ENCODE measurements around the gene RYR1. TPM values are rescaled to one million over a fixed set of nuclear protein-coding genes. Genes with fewer than 3 reads are reported as not detected.
A peak's percentile ranks its signal among the peaks of the same experiment; 100 is the strongest.

Gene RYR1
- polyA plus RNA-seq, 3 donors = 0.76 to 2.1 (median 2.1) TPM

DNA sequence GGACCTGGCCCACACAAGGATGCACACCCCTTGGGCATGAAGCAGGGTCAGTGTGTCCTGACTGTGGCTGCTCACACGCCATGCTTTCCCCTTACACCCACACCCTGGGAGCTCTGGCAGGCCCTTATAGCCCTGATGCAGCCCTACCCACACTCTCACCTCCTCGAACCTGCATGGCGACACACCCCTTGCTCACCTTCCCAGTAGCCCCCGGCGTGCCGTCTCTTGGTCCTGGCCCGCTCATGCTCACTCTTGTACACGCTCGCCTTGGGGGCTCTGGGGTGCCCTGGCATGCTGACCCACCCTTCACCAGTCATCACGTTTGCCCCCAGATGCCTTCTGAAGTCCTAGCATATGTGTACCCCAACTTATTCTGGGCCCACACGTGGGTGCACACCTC, 128.2 kb downstream of the RYR1 start:
- H3K4me1 ChIP-seq (ENCODE audit: control insufficient read depth in 1 of 2, insufficient read depth in 2 of 2, low read length in 2 of 2) = peaks cover 22 to 30% of the 10 kb centered on the region in 2 donors
- H3K4me2 ChIP-seq (replicated peaks; ENCODE audit: extremely low read depth, low read length, poor library complexity, severe bottlenecking) = no peak overlapping the region
- TF ChIP-seq, protein P1, sequence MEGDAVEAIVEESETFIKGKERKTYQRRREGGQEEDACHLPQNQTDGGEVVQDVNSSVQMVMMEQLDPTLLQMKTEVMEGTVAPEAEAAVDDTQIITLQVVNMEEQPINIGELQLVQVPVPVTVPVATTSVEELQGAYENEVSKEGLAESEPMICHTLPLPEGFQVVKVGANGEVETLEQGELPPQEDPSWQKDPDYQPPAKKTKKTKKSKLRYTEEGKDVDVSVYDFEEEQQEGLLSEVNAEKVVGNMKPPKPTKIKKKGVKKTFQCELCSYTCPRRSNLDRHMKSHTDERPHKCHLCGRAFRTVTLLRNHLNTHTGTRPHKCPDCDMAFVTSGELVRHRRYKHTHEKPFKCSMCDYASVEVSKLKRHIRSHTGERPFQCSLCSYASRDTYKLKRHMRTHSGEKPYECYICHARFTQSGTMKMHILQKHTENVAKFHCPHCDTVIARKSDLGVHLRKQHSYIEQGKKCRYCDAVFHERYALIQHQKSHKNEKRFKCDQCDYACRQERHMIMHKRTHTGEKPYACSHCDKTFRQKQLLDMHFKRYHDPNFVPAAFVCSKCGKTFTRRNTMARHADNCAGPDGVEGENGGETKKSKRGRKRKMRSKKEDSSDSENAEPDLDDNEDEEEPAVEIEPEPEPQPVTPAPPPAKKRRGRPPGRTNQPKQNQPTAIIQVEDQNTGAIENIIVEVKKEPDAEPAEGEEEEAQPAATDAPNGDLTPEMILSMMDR (IDR thresholded peaks at IDR 0.05) = no peak
- H3K9me3 ChIP-seq (replicated peaks in 1 of 2; ENCODE audit: control insufficient read depth in 1 of 2, insufficient read depth in 1 of 2, low read length in 2 of 2) = no peaks in the 10 kb centered on the region
- H3K9ac ChIP-seq (ENCODE audit: insufficient read depth, low read length, poor library complexity, severe bottlenecking) = no peak overlapping the region
- no peak overlapping the region for H3K4me3 ChIP-seq (replicated peaks in 1 of 3; ENCODE audit: low read depth in 2 of 3, low read length in 3 of 3)
- peaks cover 19% of the 10 kb centered on the region for H3K4me1 Mint-ChIP-seq
- no peak overlapping the region for H2AFZ ChIP-seq (ENCODE audit: insufficient read depth, low read depth, low read length, poor library complexity, severe bottlenecking)
- no peaks in the 10 kb centered on the region for H4K20me1 ChIP-seq (ENCODE audit: insufficient read depth, low read length)
- H3K79me2 ChIP-seq (ENCODE audit: insufficient read depth, low read length) = no peaks in the 10 kb centered on the region
- H3K36me3 ChIP-seq (replicated peaks in 1 of 2; ENCODE audit: control insufficient read depth in 1 of 2, insufficient read depth in 2 of 2, low read length in 2 of 2) = no peaks in the 10 kb centered on the region
- intact Hi-C loops (cut with micrococcal nuclease) = no loop called here
- peaks cover 0 to 8% (median 2%) of the 10 kb centered on the region in 7 donors for H3K9me3 Mint-ChIP-seq
- no peak for DNase-seq
- H3K36me3 Mint-ChIP-seq = no peaks in the 10 kb centered on the region
- peaks cover 0 to 27% of the 10 kb centered on the region in 2 donors for H3K27me3 ChIP-seq (ENCODE audit: control insufficient read depth in 2 of 2, insufficient read depth in 2 of 2, low read length in 2 of 2)
- 93% methylated on average over 11 of the region's 11 CpGs for WGBS (ENCODE audit: insufficient coverage)
- H3K27ac Mint-ChIP-seq = peak overlapping the region in 1 of 7 donors; percentile 51
- H3K27ac ChIP-seq (ENCODE audit: low read depth in 1 of 2, low read length in 2 of 2) = no peak overlapping the region
- peaks cover 34 to 42% (median 42%) of the 10 kb centered on the region in 3 donors for H3K27me3 Mint-ChIP-seq (ENCODE audit: low read depth in 3 of 3)
- H3K4me3 Mint-ChIP-seq = no peak overlapping the region

DNA sequence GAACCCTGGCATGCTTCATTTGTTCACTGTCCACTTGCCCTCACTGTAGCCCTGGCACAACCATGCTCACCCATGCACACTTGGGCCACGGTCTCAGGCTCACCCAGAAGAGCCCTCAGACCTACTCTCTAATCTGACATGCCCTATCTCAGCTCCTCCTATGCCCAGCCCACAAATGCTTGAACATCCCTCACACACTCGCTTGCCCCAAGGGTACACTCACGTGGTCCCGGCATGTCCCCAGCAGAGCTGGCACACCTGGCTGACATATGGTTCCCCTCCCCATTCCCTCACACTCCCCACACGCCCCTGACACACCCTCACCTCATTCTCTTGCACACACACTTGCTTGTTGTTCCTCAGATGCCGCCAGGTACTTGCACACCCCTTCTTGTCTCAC, 128.6 kb downstream of the RYR1 start:
- Mint-ChIP-seq H3K27ac (peak overlapping the region in 1 of 7 donors; percentile 28), H3K27me3 (ENCODE audit: low read depth in 3 of 3) (peaks cover 34 to 44% (median 43%) of the 10 kb centered on the region in 3 donors), H3K9me3 (peaks cover 0 to 8% (median 2%) of the 10 kb centered on the region in 7 donors), H3K4me1 (peaks cover 15% of the 10 kb centered on the region), H3K36me3 (no peaks in the 10 kb centered on the region), H3K4me3 (no peak overlapping the region)
- Histone ChIP-seq H3K79me2 (ENCODE audit: insufficient read depth, low read length) (no peaks in the 10 kb centered on the region), H3K4me3 (replicated peaks in 1 of 3; ENCODE audit: low read depth in 2 of 3, low read length in 3 of 3) (no peak overlapping the region), H4K20me1 (ENCODE audit: insufficient read depth, low read length) (no peaks in the 10 kb centered on the region), H3K9ac (ENCODE audit: insufficient read depth, low read length, poor library complexity, severe bottlenecking) (no peak overlapping the region), H3K4me2 (replicated peaks; ENCODE audit: extremely low read depth, low read length, poor library complexity, severe bottlenecking) (no peak overlapping the region), H3K4me1 (ENCODE audit: control insufficient read depth in 1 of 2, insufficient read depth in 2 of 2, low read length in 2 of 2) (peaks cover 17 to 26% of the 10 kb centered on the region in 2 donors), H3K27me3 (ENCODE audit: control insufficient read depth in 2 of 2, insufficient read depth in 2 of 2, low read length in 2 of 2) (peaks cover 0 to 29% of the 10 kb centered on the region in 2 donors), H2AFZ (ENCODE audit: insufficient read depth, low read depth, low read length, poor library complexity, severe bottlenecking) (no peak overlapping the region), H3K9me3 (replicated peaks in 1 of 2; ENCODE audit: control insufficient read depth in 1 of 2, insufficient read depth in 1 of 2, low read length in 2 of 2) (no peaks in the 10 kb centered on the region), H3K36me3 (replicated peaks in 1 of 2; ENCODE audit: control insufficient read depth in 1 of 2, insufficient read depth in 2 of 2, low read length in 2 of 2) (no peaks in the 10 kb centered on the region), H3K27ac (ENCODE audit: low read depth in 1 of 2, low read length in 2 of 2) (no peak overlapping the region)
- intact Hi-C loops (cut with micrococcal nuclease) = no loop called here
- WGBS (ENCODE audit: insufficient coverage) = 88% methylated on average over 6 of the region's 6 CpGs
- TF ChIP-seq, protein P1 (IDR thresholded peaks at IDR 0.05) = no peak
- DNase-seq = no peak
